Left ventricle myocardium superior (tissue), 1 donor: Measurements from ENCODE around the gene PREX1. TPM values are rescaled to one million over a fixed set of nuclear protein-coding genes. Genes with fewer than 3 reads are reported as not detected.
"Not testable (repeated sequence)": the region's sequence is repeated elsewhere in the genome, so short reads cannot be mapped to it uniquely, and the experiment has no call there.

Source experiments
- ATAC-seq: fragments of 200-7000 bp; cut with Tn5 transposase; one replicate; pipeline ENCODE4 v1.9.1; 2020; ENCODE audit warnings: mild to moderate bottlenecking, moderate library complexity
- DNase-seq: peaks from one replicate; pipeline ENCODE4 v3.0.0-alpha.2; 2020
- intact Hi-C: fragments of 100-400 bp; cut with micrococcal nuclease; formaldehyde crosslinking; loops from one replicate; pipeline ENCODE4 v1.11.0; 2022
- total RNA-seq: library from RNA; stranded (reverse); fragmentation: NEBNext Ultra II Directional; extraction: Animal tissue kit (Norgen Biotek cat#: 25700); gene quantifications from one replicate; pipeline ENCODE4 v1.2.1, GENCODE V29; 2021
- donor health status: DM: no; HTN: yes; CAD: no; lungs with severe emphysema.

The PREX1 gene
- total RNA-seq, 1 donor from 2014 or later: 8.3 TPM

- DNase-seq (no peak), ATAC-seq (no peak)
- intact Hi-C loops: no loop called here
Measured at GRCh38 chr20:48847498-48848205, 19.9 kb upstream of the PREX1 start.

- intact Hi-C loops: no loop called here
- ATAC-seq (peak; percentile 62), DNase-seq (no peak)
Measured at GRCh38 chr20:48846516-48847492, 19.0 kb upstream of the PREX1 start.

- intact Hi-C loops: no loop called here
- ATAC-seq: no peak
- no peak for DNase-seq
Measured at GRCh38 chr20:48845721-48846306, 18.0 kb upstream of the PREX1 start.

GRCh38 chr20:48844996-48845395, 17.2 kb upstream of the PREX1 start:
- intact Hi-C loops: no loop called here
- no peak for ATAC-seq
- DNase-seq: no peak

- ATAC-seq, DNase-seq, intact Hi-C loops: not testable (repeated sequence)
Measured at GRCh38 chr20:48843896-48844295, 16.1 kb upstream of the PREX1 start.

GRCh38 chr20:48843057-48843806, 15.4 kb upstream of the PREX1 start:
- intact Hi-C loops: no loop called here
- no peak for DNase-seq
- no peak for ATAC-seq

- DNase-seq (no peak), ATAC-seq (no peak)
- intact Hi-C loops: no loop called here
Measured at GRCh38 chr20:48841875-48842529, 14.2 kb upstream of the PREX1 start.

- intact Hi-C loops: no loop called here
- no peak for ATAC-seq
- no peak for DNase-seq
Measured at GRCh38 chr20:48841196-48841874, 13.5 kb upstream of the PREX1 start.

GRCh38 chr20:48839154-48839917, 11.5 kb upstream of the PREX1 start:
- ATAC-seq: no peak
- no peak for DNase-seq
- intact Hi-C loops: no loop called here

GRCh38 chr20:48837014-48837413, 9.2 kb upstream of the PREX1 start:
- ATAC-seq (no peak), DNase-seq (no peak)
- intact Hi-C loops: no loop called here

- intact Hi-C loops: no loop called here
Measured at GRCh38 chr20:48835390-48835789, 7.6 kb upstream of the PREX1 start.

GRCh38 chr20:48834278-48834677, 6.5 kb upstream of the PREX1 start:
- no peak for ATAC-seq
- intact Hi-C loops: no loop called here
- DNase-seq: no peak

More at GRCh38 chr20:48835390-48835789, 7.6 kb upstream of the PREX1 start:
- DNase-seq: no peak
- ATAC-seq: no peak

- intact Hi-C loops: no loop called here
- DNase-seq: no peak
Measured at GRCh38 chr20:48832405-48832730, 4.6 kb upstream of the PREX1 start.

GRCh38 chr20:48831718-48832404, 4.1 kb upstream of the PREX1 start:
- ATAC-seq: peak; percentile 53
- DNase-seq: peak; percentile 62
- intact Hi-C loops: no loop called here

More at GRCh38 chr20:48832405-48832730, 4.6 kb upstream of the PREX1 start:
- peak; percentile 10 for ATAC-seq

- intact Hi-C loops: no loop called here
- no peak for ATAC-seq
Measured at GRCh38 chr20:48830826-48831318, 3.1 kb upstream of the PREX1 start.

GRCh38 chr20:48829940-48830339, 2.1 kb upstream of the PREX1 start:
- DNase-seq (no peak), ATAC-seq (no peak)
- intact Hi-C loops: no loop called here

More at GRCh38 chr20:48830826-48831318, 3.1 kb upstream of the PREX1 start:
- DNase-seq: no peak
